ENCODE results near the gene NME8.

Gene NME8

DNA sequence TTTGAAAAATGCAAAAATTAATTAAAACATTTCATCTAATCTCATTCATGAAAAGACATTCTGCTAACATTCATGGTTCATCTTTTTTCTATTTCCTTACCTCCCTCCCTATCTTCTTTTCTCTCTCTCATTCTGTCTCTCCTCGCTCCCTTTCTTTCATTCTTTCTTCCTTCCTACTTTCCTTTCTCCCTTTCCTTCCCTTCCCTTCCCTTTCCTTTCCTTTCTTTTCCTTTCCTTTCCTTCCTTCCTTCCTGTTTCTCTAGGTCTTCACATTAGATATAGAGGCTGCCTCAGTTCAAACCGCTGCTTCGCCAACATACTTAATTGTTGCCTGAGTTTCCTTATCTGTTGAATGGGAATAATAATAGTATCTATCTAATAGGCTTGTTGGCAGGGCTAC, 46.3 kb downstream of the NME8 start:
- DNase-seq (ENCODE audit: low read depth) = no peak
- no peak for TF ChIP-seq CTCF (IDR thresholded peaks at IDR 0.05; ENCODE audit: low read length, missing control alignments)
- H3K4me3 ChIP-seq (replicated peaks; ENCODE audit: low read depth, low read length) = no peak overlapping the region

DNA sequence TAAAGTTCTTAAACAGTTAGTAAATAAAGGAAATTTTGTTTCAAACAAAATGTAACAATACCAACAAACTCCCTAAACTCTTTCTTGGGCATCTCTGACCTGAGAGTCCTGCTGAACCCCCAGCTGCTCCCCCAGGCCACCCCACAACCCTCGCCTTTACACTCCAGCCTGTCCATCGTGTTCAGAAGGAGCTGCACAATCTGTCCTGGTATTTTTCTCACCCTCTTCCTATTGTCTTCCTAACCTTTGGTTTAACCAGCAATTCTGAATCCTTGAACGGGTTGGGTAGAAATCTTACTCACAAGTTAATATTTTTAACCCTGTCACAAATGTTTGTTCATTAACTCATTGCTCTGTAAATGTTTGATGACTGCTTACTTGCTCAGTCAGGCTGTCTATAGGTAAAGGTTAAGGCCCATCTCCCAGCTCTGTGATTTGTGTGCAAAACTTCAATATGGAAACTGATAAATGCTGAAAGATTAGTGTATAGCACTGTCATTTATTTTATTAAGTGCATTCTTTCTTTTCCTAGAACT, 51.4 kb downstream of the NME8 start:
- DNase-seq (ENCODE audit: low read depth) = no peak
- no peak for TF ChIP-seq CTCF (IDR thresholded peaks at IDR 0.05; ENCODE audit: low read length, missing control alignments)

DNA sequence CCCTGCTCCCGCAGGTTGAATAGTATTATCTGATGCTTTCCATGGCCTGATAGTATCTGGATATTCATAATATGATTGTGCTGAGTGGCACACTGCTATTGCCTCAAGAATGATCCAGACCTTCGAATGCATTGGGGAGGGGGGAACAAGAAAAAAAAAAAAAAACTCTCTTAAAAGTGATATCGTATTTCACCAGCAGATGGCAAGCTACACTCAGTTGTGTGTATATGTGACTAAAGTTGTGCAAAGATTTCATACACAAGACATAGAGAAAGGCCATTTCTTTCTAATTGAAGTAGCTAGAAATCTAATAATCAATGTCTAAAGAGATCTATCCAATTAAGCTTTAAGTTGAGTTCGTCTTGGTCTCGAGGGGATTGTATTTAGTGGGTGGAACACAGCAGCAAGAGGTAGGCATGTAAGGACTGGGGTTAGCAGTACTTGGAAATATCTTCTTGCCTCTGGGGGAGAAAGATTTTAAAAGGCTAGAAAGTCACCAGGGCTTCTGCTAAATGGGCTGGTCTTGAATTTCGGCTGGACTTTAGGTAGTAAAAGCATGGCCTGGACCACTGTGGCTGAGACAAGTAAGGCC, 52.9 kb downstream of the NME8 start:
- DNase-seq (ENCODE audit: low read depth) = peak; percentile 74
- peak; percentile 53 for TF ChIP-seq CTCF (IDR thresholded peaks at IDR 0.05; ENCODE audit: low read length, missing control alignments)
- H3K4me3 ChIP-seq (replicated peaks; ENCODE audit: low read depth, low read length) = no peak overlapping the region

More for the DNA sequence above, 51.4 kb downstream of the NME8 start:
- no peak overlapping the region for H3K4me3 ChIP-seq (replicated peaks; ENCODE audit: low read depth, low read length)

GRCh38 chr7:37901890-37902524, 53.6 kb downstream of the NME8 start:
- no peak for TF ChIP-seq CTCF (IDR thresholded peaks at IDR 0.05; ENCODE audit: low read length, missing control alignments)
- H3K4me3 ChIP-seq (replicated peaks; ENCODE audit: low read depth, low read length) = no peak overlapping the region
- DNase-seq (ENCODE audit: low read depth) = peak; percentile 65

DNA sequence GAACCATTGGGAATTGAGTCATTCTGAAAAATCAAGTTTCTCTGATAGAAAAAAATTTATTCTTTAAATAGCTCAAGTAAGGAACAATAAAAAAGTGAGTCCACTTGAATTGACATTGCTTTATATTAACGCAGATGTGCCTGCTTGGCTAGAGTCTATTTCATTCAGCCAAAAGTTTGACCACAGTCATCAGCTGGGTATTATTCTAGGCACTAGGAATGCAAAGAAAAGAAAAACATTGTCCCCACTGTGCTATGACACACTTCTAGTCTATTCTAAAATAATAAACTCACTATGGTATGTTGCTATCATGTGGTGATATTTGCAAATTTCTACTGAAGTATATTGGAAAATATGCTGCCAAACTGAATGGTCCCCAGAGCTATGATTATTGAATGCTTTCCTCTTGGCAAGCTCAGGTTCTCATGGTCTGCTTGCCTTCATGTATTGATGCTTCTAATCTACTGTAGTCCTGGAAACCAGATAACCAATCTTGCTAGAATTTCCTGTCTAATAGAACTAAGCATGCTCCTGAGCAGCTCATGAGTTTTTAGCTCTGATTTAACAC, 59.9 kb downstream of the NME8 start:
- DNase-seq (ENCODE audit: low read depth) = peak; percentile 83
- H3K4me3 ChIP-seq (replicated peaks; ENCODE audit: low read depth, low read length) = no peak overlapping the region
- no peak for TF ChIP-seq CTCF (IDR thresholded peaks at IDR 0.05; ENCODE audit: low read length, missing control alignments)

DNA sequence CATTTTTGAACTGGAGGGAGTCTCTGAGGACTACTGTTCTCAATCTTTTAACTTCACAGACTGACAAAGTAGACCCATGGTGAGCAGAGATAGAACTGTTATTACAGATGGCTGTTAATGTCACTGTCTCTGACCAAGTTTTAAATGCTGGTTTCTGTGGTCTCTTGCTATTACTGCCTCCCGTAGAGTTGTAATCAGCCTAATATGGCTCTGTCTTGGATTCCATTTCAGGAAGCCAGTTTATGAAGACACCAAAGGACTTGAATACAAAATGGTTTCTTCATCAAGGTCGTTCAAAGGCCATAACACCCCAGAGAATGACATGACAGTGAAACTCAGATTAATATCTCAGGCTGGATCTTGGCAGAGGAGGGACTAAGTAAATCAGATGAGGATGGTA, 64.4 kb downstream of the NME8 start:
- DNase-seq (ENCODE audit: low read depth) = no peak

More for the DNA sequence above, 64.4 kb downstream of the NME8 start:
- TF ChIP-seq CTCF (IDR thresholded peaks at IDR 0.05; ENCODE audit: low read length, missing control alignments) = no peak
- H3K4me3 ChIP-seq (replicated peaks; ENCODE audit: low read depth, low read length) = no peak overlapping the region

Data from fibroblast of pulmonary artery (primary cell).